ENCODE data around the gene LARGE2.

The LARGE2 gene

DNA sequence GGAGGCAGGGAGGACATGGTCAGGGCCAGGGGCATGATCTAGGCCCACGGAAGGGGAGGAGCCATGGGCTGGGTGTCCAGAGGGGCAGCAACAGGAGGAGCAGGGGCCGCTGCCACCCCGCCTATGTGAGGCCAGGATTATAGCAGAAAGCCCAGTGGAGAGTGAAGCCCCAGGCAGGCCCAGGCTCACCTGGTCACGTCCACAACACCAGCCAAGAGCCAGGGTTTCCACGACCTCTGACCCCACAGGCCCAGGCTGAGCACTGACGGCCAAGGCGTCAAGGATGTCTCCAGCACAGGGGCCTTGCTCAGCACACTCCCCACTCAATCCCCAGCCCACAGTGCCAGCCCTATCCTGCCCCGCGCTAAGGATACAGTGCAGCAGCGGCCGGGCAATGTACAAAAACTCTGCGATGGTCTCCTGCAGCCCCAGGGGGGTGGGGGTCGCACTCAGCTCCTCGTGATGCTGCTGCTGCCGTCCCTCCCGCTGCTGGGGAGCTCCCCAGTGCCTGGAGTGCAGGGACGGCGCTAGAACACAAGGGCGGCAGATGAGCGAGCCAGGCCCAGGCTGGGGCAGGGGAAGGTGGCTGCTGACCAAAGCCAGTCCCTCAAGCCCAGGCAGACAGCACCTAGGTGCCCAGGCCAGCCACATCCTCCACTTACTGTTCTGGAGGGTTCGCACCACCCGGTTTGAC, 8.4 kb upstream of the LARGE2 start:
- in situ Hi-C loops (cut with HindIII; ENCODE audit: low sequenced_read_pairs), result no loop called here

GRCh38 chr11:45915446-45915845, 7.0 kb upstream of the LARGE2 start:
- in situ Hi-C loops (cut with HindIII; ENCODE audit: low sequenced_read_pairs), result no loop called here

GRCh38 chr11:45917286-45917622, 5.2 kb upstream of the LARGE2 start:
- in situ Hi-C loops (cut with HindIII; ENCODE audit: low sequenced_read_pairs), result no loop called here

DNA sequence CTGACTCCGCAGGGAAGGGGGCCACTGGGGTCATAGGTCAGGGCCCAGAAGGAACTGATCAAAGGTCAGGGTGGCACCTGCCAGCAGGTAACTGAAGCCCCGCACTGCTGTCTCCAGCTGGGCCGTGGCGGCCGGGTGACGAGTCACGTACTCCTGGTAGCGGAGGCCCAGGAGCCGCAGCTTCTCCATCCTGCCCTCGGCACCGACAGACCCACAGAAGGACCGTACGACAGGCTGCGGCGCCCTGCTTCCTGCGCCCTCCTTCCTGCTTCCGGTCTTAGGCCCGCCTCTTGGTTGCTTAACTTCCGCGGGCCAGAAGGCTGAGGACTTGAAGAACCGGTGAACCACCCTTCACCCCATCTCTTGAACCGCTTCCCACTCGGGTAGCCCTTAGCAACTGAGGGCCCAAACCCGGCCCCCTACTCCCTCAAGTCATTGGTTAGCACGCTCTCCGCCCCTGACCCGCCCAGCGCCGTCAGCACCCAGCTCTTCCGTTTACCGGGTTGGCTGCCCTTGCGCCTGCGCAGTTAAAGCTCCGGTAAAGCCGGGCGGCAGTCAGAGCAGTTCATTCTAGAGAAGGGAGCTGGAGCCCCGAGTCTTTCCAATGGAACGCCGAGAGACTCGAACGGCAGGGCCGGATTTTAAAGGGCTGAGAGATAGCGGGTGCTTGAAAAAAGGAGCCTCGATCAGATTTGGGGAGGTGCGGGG, 4.7 kb upstream of the LARGE2 start, which contains the start of gene PEX16:
Gene PEX16 (minus strand): TSS at position 255 of the 708 bp plus-strand sequence. CDS start 66 bp downstream, at position 189.
- in situ Hi-C loops (cut with HindIII; ENCODE audit: low sequenced_read_pairs), result no loop called here

GRCh38 chr11:45918331-45918941, 4.0 kb upstream of the LARGE2 start:
- in situ Hi-C loops (cut with HindIII; ENCODE audit: low sequenced_read_pairs), result no loop called here

DNA sequence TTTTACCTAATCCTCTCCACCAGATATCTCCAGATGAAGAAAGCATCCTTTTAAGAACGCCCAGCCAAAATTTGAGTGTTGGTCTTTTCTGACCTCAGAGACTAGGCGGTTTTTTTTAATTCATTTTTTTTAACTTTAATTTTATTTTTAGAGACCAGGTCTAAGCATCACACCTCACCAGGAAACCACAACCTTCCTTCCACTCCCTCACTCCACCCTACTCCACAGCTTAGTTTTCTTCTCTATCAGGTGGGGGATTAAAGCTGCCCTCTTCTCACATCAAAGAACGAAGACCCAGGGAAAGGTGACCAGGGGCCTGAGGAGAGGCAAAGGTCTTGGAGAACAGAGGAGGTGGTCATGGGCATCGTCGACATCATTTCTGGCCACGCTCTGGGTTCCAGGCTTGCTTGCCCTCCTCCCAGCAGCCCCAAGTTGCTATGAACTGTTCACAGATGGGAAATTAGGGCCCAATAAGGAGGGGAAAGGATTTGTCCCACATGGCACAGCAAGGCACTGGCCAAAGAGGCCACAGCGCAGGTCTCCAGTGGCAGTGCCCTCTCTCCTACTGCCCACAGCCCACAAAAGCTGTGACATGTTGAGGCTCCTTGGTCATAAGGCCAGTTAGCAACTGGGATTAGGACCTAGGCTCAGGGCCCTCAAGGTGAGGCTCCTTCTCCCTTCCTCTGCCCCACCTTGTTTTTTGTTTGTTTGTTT, 3.3 kb upstream of the LARGE2 start:
- in situ Hi-C loops (cut with HindIII; ENCODE audit: low sequenced_read_pairs), result no loop called here

GRCh38 chr11:45919806-45920530, 2.5 kb upstream of the LARGE2 start:
- in situ Hi-C loops (cut with HindIII; ENCODE audit: low sequenced_read_pairs), result no loop called here

GRCh38 chr11:45920531-45921477, 1.7 kb upstream of the LARGE2 start:
- in situ Hi-C loops (cut with HindIII; ENCODE audit: low sequenced_read_pairs), result no loop called here

GRCh38 chr11:45921561-45922424, 663 bp upstream of the LARGE2 start:
- in situ Hi-C loops (cut with HindIII; ENCODE audit: low sequenced_read_pairs), result no loop called here

DNA sequence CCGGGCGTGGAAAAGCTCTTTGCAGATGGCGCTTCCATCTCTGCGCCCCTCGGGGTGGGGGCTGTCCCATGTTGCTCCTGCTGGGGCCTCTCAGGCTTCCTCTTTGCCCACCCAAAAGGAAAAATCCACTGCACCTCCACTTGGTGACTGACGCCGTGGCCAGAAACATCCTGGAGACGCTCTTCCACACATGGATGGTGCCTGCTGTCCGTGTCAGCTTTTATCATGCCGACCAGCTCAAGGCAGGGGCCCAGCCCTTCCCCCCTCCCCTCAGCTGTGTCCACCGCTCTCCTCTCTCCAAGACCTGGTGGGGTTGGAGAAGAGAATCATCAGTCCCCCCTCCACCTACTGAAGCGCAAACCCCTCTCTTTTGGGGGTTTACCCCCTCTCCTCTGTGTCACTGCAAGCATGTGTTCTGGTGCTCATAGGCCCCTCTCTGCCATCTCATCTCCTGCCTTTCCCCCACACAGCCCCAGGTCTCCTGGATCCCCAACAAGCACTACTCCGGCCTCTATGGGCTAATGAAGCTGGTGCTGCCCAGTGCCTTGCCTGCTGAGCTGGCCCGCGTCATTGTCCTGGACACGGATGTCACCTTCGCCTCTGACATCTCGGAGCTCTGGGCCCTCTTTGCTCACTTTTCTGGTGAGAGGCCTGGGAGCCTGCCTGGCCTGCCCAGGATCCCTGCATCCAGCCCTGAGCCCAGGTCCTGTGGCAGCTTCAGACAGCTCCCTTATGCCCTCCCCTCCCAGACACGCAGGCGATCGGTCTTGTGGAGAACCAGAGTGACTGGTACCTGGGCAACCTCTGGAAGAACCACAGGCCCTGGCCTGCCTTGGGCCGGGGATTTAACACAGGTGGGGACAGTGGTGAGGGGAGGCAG, 1.8 kb downstream of the LARGE2 start:
- in situ Hi-C loops (cut with HindIII; ENCODE audit: low sequenced_read_pairs), result no loop called here

GRCh38 chr11:45924927-45925326, 2.5 kb downstream of the LARGE2 start:
- in situ Hi-C loops (cut with HindIII; ENCODE audit: low sequenced_read_pairs), result no loop called here

- in situ Hi-C loops (cut with HindIII; ENCODE audit: low sequenced_read_pairs), result no loop called here
Observed at GRCh38 chr11:45925550-45925949, 3.1 kb downstream of the LARGE2 start.

GRCh38 chr11:45926001-45926401, 3.5 kb downstream of the LARGE2 start:
- in situ Hi-C loops (cut with HindIII; ENCODE audit: low sequenced_read_pairs), result no loop called here

DNA sequence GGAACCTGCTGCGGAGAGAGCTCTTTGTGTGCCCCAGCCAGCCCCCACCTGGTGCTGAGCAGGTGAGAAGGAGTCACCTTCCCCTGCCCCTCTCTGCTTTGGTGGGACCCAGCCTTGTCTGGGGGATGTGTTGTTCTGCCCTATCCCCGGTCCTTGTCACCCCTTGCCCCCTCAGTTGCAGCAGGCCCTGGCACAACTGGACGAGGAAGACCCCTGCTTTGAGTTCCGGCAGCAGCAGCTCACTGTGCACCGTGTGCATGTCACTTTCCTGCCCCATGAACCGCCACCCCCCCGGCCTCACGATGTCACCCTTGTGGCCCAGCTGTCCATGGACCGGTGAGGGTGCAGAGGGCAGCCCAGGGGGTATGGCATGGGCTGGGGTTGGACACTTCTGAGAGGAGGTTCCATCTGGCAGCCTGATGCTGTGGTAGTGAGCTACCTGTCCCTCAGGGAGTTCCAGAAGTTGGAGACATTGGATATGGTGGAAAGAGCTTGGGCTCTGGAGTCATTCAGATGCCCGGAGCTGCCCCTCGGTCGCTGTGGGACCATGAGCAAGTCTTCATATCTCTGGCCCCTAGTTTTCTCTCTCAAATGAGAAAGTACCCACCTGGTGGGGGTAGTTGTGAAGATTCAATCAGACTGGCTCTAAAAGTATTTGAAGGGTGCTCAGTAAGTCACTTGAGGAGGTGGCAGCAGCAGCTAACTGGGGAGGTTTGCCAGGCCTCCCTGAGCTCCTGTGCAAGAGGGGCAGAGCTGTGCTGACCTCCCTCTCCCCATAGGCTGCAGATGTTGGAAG, 4.3 kb downstream of the LARGE2 start:
- in situ Hi-C loops (cut with HindIII; ENCODE audit: low sequenced_read_pairs), result no loop called here

DNA sequence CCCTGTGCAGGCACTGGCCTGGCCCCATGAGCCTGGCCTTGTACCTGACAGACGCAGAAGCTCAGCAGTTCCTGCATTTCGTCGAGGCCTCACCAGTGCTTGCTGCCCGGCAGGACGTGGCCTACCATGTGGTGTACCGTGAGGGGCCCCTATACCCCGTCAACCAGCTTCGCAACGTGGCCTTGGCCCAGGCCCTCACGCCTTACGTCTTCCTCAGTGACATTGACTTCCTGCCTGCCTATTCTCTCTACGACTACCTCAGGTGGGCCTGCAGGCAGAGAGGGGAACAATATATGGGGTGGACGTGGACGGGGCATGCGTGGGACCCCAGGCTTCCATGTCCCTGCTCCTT, 4.9 kb downstream of the LARGE2 start:
- in situ Hi-C loops (cut with HindIII; ENCODE audit: low sequenced_read_pairs), result no loop called here

GRCh38 chr11:45927684-45928413, 5.4 kb downstream of the LARGE2 start:
- in situ Hi-C loops (cut with HindIII; ENCODE audit: low sequenced_read_pairs), result no loop called here
